ENCODE measurements around the gene RASL10B.
"Not testable (repeated sequence)": the region's sequence is repeated elsewhere in the genome, so short reads cannot be mapped to it uniquely, and the experiment has no call there.

The RASL10B gene

DNA sequence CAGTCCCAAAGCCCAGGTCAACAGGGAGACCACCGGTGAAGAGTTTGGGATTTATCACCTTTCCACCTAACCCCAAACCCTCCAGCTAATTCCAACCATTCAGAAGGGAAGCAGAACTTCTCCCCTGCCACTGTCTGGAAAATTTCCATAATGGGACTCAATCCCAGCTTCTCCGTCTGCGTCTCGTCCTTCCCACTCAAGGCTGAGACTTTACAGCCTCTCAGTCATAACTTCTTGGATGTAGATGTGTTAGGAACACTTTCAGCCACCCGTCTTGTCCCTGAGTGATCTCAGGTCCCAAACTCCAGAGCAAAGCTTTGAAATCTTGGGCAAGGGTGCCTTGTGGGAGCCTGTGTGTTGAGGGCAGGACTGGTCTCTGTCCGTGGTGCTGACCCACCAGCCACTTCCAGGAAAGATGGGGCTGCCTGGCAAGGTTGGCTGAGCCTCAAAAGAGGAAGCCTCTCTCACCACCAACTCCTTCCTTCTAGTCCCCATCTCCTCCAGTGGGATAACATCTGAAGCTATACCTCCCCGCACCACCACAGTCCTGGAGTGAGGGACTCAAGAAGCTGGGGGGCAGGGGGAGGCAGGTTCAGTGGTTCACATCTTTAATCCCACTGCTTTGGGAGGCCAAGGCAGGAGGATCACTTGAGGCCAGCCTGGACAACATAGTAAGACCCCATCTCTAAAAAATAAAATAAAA is 12.3 kb downstream of the RASL10B start:
- DNase-seq = no peak

DNA sequence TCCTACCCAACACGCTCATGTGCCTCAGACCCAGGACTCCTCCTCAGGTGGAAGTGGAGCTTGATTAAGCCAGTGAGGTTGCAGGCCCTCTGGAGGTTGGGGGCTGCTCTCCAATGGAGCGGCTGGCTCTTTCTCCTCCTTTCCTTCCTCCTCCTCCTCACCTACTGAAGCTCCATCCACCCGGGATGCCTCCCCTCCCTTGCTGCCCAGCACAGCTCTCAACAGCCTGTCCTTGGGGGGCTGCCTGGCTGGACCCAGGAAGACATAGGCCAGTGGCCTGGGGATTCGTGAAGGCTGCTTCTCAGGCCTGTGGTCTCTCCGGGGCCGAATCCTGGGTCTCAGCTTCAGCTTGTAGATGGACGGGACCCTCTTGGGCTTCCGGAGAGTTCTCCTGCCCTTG is 13.4 kb downstream of the RASL10B start:
- DNase-seq = no peak

DNA sequence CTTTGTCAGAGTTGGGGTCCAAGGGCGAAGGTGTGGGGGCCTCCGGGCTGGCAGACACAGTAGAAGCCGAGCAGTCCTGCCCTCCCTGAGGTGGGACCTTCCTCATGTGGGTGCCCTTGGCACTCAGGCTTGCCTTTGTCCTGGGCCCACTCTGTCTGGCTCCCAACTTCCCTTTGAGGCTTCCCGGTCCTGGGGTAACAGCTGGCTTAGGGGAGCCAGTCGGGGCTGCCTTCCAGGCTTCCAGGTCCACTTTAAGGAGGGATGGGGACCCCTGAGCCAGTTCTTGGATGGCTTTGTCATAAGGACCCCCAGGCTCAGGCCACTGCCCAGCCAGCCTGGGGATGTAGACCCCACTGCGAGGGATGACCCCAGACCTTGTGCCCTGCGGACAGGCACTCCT is 13.8 kb downstream of the RASL10B start:
- no peak for DNase-seq

DNA sequence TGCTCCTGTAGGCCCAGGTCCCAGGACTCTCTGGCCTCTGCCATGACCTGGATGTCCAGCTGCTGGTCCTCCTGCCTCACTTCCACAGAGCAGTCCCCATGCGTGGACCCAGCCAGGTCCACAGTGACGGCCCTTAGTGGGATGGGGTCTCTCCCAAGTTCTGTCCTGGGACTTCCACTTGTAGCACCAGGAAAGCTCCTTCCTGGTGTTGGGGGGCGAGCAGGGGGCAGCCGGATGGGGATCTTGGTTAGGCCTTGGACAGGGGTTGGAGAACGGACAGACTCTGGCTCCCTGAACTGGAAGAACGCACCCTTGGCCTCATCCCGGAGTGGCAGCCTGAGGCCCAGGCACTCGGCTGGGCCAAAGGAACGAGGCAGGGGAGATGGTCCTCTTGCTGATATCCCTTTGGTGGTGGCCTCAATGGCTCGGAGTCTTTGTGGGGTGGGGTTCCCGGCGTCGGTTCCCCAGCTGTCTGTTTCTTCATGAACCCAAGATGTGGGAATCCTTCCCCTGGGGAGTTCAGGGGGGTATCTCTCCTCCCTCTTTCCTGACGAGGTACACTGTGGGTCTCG is 14.4 kb downstream of the RASL10B start:
- no peak for DNase-seq

DNA sequence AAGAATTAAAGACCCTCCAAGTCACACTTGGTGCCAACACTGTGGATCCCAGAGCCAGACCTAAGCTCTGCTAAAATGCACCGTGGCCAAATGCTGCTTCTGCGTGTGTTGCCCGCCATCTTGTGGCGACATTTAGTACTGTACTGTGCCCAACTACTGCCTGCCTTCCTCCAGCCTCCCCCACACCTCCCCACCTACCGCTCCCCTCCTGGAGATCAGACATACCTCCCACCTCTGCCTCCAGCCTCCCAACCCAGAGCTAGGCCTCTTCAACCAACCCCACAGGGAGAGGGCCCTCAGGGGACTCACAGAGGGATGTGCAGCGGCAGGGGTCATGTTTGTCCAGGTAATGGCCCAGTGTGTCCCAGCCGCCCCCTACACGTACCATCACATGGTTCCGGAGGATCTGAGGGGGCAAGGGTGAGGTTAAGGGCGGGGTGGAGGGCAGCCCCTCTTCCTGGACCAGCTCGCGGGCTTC is 16.1 kb downstream of the RASL10B start:
- DNase-seq = peak; percentile 70

DNA sequence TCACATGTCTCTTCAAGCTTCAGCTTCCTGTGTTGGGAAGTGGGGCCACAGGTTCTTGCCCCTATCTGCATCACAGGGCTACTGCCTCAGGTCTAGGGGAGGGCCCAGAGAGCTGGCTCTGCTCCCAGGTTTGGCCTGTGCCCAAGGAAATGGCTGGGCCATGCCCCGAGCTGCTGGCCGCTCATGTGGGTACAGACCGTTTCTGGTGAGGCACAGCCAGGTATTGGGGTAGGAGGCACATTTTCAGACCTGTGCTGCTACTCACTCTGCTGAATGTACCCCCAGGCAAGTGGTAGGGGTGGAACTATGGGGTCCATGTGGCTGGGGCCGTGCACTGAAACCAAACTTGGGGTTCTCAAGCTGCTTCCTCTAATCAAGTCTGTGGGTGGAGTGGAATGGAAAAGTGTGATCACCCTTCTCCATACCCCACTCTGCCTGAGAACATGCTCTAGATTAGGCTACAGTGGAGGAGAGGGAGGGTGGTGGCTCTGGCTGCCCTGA is 17.0 kb downstream of the RASL10B start:
- DNase-seq = no peak

DNA sequence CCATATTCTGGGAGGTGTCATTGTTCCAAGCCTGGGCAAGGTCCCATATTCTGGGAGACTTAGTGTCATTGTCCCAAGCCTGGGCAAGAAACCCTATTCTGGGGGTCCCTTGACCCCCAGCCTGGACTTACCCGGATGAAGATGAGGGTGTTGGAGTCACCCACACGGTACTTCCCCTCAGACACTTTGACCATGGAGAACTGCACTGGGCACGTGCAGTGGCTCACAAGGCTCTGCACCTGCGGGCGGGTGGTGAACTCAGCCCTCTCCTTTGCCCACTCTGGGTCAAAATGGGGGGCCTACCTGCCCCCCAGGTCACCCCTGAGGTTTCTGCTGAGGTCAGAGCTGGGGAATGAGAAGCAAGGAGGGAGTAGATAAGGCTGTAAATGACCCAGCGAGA is 17.5 kb downstream of the RASL10B start:
- DNase-seq = no peak

DNA sequence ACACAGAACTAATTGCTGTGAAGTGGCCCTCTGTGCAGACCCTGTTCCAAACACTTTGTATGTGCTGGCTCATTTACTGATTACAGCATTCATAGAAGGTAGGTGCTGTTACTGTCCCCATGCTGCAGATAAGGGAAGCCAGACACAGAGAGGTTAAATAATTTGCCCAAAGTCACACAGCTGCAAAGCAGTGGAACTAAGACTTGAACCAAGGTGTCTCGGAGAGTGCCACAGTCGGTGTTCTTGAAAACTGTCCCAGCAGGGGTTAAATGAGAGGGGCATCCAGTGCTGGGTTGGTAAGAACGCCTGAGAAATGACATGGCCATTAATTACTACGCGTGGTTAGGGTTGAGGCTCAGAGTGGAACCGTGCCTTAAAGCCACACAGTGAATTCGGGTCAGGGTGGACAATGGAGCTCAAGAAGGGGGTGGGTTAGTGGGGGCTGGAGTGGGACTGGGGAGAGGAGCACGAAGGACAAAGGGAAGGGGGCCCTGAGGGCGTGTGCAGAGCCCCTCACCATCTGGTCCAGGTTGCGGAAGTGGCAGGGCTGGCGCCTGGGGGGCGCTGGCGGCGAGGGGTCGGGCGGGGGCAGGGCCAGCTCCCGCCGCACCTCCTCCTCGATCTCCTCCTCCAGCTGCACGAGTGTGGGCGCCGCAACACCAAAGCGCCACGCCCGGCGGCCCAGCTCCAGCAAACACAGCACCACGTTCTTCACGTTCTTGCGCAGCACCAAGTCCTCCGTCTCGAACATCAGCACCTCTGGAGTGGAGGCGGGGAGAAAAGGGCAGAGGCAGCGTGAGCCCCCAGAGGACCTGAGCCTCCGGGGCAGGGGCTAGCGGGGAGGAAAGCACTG is 18.3 kb downstream of the RASL10B start:
- DNase-seq = no peak

DNA sequence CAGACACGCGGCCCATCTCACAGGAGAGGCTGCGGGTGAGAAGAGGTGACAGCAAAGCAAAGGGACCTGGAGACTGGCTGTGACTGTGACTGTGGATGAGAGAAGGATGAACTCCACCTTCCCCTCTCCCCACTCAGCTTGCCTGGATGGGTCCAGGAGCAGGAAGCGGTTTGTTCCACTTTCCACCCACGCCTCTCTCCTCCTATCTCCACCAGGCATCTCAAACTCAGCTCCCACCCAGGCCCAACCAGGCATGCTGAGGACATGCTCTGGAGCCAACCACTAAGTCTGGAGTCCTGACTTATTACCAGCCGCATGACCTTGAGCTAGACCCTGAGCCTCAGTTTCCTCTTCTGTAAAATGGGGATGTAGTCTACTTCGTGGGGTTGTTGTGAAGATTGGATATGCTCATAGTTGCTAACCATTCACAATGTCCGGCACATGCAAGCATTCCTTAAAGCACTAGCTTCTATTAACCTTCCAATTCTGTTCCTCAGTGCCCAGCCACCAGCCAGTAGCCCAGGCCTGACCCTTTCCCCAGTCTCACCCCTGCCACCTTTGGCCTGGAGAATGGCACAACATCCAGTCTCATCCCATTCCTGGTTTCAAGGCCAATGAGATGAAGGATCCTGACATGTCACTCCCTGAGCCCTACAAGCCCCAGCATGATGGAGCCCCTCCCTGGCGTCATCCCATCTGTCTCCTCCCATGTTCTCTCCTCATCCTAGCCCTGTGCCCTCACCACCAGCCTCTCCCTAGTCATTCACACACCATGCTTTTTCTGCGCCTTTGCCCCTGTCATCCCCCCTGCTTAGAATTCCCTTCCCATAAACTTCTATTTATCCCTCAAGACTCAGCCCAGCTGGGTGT is 19.3 kb downstream of the RASL10B start:
- no peak for DNase-seq

DNA sequence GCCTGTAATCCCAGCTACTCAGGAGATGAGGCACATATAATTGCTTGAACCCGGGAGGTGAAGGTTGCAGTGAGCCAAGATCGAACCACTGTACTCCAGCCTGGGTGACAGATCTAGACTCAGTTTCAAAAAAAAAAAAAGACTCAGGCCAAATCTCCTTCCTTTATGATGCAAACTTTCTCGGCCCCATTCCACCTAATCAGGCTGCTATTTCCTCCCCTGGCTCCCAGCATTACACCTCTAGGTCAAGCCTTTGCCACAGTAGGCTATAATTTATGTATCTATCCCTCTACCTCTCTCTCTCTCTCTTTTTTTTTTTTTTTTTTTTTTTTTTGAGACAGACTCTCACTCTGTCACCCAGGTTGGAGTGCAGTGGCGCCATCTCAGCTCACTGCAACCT is 20.1 kb downstream of the RASL10B start:
- DNase-seq = not testable (repeated sequence)

DNA sequence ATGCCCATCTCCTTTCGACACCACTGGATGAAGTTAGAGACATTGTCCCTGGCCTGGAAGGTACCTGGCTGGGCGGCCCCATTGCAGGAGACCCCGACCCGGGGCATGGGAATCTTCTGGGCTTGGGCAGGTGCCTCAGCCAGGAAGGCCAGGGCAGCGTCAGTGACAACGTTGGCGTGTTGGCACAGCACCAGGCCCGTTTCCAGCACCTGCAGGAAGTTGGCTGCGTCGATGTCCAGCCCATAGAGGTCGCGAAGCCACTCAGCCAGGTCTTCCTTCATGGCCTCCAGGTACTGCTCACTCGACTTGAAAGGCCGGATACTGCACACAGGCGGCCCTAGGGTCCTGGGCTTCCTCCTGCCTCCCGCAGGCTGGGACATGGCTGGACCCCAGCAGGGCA is 21.0 kb downstream of the RASL10B start:
- no peak for DNase-seq

DNA sequence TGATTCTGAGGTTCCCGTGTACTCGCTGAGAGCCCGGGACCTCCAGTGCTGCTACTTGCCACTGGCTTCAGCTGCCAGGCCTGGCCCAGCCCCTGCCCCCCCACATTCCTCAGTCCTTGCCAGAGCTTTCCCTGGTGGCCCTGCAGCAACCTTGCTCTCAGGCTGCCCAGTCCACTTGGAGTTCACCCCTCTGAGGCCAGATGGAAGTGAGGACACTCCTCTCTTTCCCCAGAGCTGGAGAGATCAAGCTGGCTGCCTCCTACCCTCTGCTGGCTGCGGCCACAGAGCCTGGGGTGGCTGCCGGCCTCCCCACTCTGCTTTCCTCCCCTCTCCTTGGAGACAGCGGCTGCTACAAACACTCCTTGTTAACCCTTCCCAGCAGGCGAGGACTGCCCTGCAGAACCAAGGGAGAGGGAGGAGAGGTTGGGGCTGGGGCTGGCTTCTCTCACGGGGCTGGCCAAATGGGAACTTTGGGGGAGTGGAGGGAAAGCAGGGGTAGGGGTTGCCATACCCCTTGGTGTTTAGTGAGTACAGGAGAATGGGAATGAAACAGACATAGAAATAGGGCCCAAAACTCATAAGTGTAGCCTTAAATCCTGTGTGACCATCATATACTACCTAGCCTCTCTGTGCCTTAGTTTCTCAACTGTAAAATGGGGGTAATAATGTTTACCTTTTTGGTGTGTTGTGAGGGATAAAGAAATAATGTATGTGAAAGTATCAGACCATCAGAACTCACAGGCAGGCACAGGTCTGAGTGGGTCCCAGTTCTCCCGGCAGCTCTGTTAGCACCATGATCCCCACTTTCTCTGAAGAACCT is 21.7 kb downstream of the RASL10B start, which contains the start of gene GAS2L2:
Gene GAS2L2 (minus strand): TSS at position 295 of the 820 bp plus-strand sequence. CDS start 389 bp downstream, outside the sequence.
- no peak for DNase-seq

DNA sequence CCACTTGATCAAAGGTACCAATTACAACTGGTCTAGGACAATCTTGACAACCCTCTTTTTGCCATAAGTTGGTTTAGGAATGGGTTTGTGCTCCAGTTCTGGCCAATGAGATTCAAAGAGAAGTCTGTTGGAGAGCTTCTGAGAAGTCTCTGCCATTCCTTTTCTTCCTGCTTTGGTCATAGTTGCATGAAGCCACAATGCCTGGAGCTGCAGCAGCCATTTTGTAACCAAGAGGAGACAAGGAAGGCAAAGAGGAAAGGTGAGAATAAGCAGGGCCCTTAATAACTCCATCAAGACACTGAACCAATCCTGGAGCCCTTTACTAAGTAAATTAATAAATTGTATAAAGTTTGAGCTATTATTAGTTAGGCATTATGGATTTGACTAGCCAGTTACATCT is 25.8 kb downstream of the RASL10B start:
- no peak for DNase-seq

DNA sequence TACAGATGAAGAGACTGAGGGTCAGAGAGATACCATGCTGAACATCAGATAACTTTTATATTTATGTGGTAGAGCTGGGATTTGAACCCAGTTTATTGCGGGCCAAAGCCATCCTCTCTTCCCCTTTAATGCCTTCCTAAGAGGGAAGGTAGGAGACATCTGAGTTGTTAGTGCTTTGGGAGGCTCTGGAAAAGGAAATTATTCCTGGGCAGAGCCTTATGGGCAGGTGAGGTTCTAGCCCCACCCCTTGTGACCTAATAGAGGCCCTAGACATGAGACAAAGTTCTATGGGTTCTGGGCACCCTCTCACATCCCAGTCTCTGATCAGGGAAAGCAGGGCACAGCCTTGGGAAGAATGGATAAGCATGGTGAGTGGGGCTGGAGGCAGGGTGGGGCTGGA is 29.1 kb downstream of the RASL10B start, which contains the start of gene C17orf50:
Gene C17orf50 (plus strand): TSS at position 301 of the 400 bp plus-strand sequence. CDS start 55 bp downstream, at position 356.
- DNase-seq = no peak

DNA sequence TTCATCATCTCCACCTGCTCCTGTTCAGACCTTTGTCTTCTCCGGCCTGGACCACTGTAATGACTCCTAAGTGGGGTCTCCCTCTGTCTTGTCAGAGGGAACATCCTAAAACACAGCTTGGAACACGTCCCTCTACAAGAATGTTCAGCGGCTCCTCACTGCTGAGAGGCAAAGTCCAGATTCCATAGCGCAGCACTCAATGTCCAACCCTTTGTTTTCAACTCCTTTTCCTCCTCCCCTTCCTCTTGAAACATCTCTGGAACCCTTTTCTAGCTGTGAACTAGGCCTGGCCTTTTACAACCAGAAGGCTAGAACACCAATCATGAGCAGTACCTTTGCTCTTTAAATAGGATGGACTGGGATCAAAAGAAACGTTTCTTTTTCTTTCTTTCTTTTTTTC is 30.2 kb downstream of the RASL10B start:
- DNase-seq = no peak

DNA sequence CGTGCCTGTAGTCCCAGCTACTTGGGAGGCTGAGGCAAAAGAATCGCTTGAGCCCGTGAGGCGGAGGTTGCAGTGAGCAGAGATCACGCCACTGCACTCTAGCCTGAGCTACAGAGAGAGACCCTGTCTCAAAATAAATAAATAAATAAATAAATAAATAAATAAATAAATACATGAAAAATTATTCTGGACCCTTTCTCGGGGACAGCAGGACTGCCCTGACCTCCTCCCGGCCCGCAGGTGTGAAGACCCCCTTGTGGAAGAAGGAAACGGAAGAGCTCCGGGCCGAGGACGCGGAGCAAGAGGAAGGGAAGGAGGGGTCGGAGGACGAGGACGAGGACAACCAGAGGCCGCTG is 32.3 kb downstream of the RASL10B start:
- DNase-seq = no peak

DNA sequence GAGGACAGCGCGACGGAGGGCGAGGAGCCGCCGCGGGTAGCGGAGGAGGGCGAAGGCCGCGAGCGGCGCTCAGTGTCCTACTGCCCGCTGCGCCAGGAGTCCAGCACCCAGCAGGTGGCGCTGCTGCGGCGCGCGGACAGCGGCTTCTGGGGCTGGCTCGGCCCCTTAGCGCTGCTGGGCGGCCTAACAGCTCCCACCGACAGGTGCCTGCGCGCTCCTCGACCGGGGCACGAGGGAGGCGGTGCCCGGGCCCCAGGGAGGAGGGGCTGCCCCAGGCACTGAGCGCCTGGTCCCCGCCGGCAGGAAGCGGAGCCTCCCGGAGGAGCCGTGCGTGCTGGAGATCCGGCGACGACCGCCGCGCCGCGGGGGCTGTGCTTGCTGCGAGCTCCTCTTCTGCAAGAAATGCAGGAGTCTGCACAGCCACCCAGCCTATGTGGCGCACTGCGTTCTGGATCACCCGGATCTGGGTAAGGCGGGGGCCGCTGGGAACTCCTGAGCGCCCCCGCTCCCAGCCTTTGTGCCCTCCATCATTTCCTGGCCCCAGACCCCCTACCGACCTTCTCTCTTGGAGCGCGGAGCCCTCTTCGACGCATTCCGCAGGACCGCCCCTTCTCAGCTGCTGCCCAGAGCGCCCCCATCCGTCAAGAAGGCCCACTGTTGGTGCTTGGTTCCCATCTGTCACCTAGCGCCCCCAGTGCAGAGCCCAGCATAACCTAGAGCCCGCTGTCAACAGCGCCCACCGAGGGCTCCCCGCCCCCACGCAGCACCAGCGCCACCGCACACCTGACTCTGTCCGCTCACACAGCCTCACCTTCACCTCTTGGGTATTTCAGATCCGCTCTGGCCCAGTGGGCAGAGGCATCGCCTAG is 32.9 kb downstream of the RASL10B start:
- DNase-seq = peak; percentile 86

DNA sequence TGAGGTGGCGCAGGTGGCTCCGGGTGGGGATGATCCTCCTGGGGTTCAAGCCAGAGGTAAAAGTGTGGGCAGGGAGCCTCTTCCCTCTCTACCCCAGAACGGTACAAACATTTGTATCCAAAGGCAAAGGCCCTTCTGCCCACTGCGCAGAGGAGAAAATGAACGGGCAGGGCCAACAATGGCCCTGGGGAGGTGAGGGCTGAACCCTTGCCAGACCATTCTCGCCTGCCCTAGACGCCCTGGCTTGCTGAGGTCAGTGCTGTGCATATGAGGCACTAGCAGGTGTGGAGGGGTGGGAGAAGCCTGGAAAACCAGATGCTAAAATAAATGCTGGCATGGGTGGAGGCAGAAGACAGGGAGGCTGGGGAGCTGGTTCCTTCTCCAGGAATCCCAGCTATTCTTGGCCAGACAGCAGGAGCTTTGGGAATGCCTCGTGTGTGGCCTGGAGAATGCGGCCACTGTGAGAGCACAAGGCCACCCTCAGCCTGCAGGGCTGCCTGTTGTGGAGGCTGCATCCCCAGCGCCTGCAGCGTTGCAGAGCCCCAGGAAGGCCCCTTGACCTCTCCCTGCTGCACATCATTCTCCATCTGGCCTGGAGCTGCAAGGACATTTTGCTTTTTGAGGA is 33.8 kb downstream of the RASL10B start:
- no peak for DNase-seq

DNA sequence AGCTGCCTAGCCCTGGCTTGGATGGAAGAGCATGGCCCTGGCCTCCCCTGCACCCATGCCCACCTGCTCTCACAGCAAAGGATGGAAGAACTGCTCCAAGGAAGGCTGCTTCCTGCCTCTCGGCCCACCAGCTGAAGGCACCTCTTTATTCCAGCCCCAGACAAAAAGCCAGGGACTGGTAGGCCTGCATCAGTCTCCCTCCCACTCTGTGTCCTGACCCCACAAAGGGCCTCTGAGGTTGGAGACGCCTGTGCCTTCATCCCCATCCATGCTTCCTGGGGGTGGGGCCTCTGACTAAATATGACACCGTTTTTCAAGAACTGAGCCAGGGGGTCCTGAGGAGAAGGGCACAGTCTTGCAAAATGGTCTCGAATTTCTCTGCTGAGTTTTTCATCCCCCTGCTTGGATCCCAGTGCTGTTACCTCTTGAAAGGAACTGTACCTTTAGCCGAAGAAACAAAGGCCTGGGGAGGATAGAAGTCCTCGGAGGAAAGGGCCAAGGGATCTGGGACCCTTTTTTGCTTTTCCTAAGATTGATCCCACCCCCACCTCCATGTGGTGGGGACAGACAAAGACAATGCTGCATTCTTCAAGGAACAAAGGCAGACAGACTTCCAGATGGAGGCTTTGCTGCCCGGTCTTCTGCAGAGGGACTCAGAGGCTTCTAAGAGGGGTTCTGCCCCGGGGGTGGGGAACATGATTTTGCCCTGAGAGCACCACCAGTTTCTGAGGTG is 34.5 kb downstream of the RASL10B start:
- DNase-seq = no peak
